Nephron (organoid): ENCODE data around the gene SPSB4.

Source experiments
- H3K27ac Mint-ChIP-seq, 3 experiments: 2 replicates each; pipeline ENCODE4 v1.8.0; 2020; ENCODE audit warnings: mixed read lengths in 3 of 3, mild to moderate bottlenecking in 2 of 3, moderate library complexity in 1 of 3
- H3K27me3 Mint-ChIP-seq: 2 replicates; pipeline ENCODE4 v1.8.0; 2021; ENCODE audit warnings: low read depth, mild to moderate bottlenecking, moderate library complexity, mixed read lengths
- H3K36me3 Mint-ChIP-seq: 2 replicates; pipeline ENCODE4 v1.8.0; 2020; ENCODE audit warnings: low read depth, mixed read lengths
- H3K4me1 Mint-ChIP-seq: 2 replicates; pipeline ENCODE4 v1.8.0; 2020; ENCODE audit warnings: mixed read lengths
- H3K4me3 Mint-ChIP-seq, 3 experiments: 2 replicates each; pipeline ENCODE4 v1.8.0; 2020; ENCODE audit warnings: mild to moderate bottlenecking in 3 of 3, mixed read lengths in 3 of 3, moderate library complexity in 2 of 3
- H3K9me3 Mint-ChIP-seq: 2 replicates; pipeline ENCODE4 v1.8.0; 2020; ENCODE audit warnings: mixed read lengths
- TF ChIP-seq, protein P1 (sequence below), 3 experiments: fragments of 200-600 bp; sonication (generic); IDR thresholded peaks; one replicate each; pipeline ENCODE4 v1.5.0; 2021; ENCODE audit warnings: antibody characterized with exemption in 3 of 3; ENCODE audit not compliant: unreplicated experiment in 3 of 3

Gene SPSB4

DNA sequence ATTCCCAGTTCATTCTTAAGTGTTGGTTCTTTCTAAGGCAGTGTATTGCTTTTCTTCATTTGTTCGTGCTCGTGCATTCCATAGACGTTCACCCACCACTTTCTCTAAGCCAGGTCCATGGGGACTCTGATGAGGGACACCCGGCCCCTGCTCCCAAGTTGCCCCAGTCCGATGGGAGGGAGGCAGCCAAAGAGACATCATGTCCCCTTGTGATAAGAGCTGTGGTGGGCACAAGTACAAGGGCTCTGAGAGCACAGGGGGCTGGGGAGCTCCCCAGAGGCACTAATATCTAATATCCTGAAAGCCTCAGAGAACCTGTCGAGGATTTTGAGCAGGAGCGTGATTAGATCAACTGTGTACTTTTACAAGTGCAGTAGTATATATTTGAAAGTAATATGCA is 6.3 kb downstream of the SPSB4 start:
- peaks cover 56% of the 10 kb centered on the region for H3K4me1 Mint-ChIP-seq
- H3K9me3 Mint-ChIP-seq: no peaks in the 10 kb centered on the region
- H3K4me3 Mint-ChIP-seq: peak overlapping the region in 1 of 3 experiments; percentile 25
- TF ChIP-seq, protein P1, sequence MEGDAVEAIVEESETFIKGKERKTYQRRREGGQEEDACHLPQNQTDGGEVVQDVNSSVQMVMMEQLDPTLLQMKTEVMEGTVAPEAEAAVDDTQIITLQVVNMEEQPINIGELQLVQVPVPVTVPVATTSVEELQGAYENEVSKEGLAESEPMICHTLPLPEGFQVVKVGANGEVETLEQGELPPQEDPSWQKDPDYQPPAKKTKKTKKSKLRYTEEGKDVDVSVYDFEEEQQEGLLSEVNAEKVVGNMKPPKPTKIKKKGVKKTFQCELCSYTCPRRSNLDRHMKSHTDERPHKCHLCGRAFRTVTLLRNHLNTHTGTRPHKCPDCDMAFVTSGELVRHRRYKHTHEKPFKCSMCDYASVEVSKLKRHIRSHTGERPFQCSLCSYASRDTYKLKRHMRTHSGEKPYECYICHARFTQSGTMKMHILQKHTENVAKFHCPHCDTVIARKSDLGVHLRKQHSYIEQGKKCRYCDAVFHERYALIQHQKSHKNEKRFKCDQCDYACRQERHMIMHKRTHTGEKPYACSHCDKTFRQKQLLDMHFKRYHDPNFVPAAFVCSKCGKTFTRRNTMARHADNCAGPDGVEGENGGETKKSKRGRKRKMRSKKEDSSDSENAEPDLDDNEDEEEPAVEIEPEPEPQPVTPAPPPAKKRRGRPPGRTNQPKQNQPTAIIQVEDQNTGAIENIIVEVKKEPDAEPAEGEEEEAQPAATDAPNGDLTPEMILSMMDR (IDR thresholded peaks at IDR 0.05; ENCODE audit: unreplicated experiment in 3 of 3): no peak
- peaks cover 4% of the 10 kb centered on the region for H3K27me3 Mint-ChIP-seq
- peaks cover 4% of the 10 kb centered on the region for H3K36me3 Mint-ChIP-seq
- H3K27ac Mint-ChIP-seq: peak overlapping the region; percentile 74 to 86 (median 85)

DNA sequence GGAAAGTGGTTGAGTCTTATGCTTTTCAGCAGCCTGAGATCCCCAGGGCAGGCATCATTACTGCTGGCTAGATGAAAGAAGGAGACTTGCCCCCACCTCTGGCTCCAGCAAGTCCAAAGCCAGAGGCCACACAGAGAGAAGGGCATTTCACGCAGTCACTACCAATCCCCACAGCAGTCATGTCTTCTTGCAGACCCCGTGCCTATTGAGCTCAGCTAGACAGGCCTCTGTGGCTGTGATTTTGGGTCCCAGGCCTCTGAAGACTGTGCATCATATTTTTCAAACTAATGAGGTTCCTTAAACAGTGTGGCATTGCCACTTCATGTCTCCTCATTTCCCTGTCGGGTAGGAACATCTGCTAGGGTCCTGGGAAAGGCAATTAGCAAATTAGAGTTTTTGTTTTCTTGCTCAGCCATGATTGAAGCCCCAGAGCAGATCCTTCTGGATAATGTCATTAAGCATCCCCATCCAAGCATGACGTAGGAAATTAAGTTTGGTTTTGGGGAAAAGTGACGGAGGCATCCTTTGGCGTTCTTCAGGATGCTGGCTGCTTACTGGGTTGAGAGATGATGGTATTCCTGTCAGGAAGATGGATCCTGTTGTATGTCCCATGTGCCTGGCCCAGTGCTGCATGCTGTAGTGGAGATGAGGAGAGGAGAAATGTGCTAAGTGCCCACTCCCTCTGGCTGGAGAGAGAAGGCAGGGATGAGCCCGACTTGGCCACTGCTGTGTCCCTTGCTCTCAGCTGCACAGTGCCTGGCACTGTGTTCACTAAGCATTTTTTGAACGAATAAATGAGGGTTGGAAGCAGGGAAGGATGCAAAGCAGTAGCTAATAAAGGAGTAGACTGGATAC is 7.0 kb downstream of the SPSB4 start:
- Mint-ChIP-seq H3K9me3 (no peaks in the 10 kb centered on the region), H3K4me1 (peaks cover 60% of the 10 kb centered on the region), H3K36me3 (peaks cover 4% of the 10 kb centered on the region), H3K4me3 (no peak overlapping the region), H3K27me3 (peaks cover 4% of the 10 kb centered on the region), H3K27ac (peak overlapping the region; percentile 74 to 86 (median 85))
- TF ChIP-seq, protein P1 (IDR thresholded peaks at IDR 0.05; ENCODE audit: unreplicated experiment in 3 of 3): no peak

DNA sequence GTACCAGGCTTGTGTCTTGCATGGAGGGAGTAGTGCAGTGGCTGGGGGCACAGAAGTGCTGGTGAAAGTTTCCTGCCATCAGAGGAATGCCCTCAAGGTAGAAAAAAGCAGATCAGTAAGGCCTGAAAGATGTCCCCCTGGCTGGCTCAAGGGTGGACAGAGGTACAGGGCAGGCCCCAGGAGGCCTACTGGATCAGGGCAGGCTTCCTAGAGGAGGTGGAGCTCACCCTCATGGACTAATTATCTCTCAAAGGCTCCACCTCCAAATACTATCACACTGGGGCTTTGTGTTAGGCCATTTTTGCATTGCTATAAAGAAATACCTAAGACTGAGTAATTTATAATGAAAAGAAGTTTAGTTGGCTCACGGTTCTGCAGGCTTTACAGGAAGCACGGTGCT is 7.8 kb downstream of the SPSB4 start:
- peak overlapping the region in 1 of 3 experiments; percentile 85 for H3K27ac Mint-ChIP-seq
- H3K36me3 Mint-ChIP-seq: peaks cover 4% of the 10 kb centered on the region
- H3K27me3 Mint-ChIP-seq: peaks cover 1% of the 10 kb centered on the region
- H3K9me3 Mint-ChIP-seq: no peaks in the 10 kb centered on the region
- no peak overlapping the region for H3K4me3 Mint-ChIP-seq
- TF ChIP-seq, protein P1 (IDR thresholded peaks at IDR 0.05; ENCODE audit: unreplicated experiment in 3 of 3): no peak
- peaks cover 61% of the 10 kb centered on the region for H3K4me1 Mint-ChIP-seq

DNA sequence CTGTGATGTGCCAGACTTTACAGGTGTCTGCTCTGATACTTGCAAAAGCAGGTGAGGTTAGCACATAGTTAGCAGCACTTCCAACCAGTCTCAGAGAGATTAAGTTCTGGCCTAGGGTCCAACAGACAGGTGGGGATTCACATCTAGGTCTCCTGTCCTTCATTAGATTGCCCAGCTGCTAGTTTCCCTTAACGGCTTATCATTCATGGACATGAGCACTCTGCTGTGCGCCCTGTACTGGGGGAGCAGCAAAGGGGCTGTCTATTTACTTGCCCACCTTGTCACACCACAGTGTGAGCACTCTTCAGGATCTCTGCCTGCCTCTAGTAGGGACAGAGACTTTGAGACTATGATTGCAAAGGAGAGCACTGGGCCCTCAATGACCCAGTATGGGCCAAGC is 8.7 kb downstream of the SPSB4 start:
- Mint-ChIP-seq H3K36me3 (peaks cover 4% of the 10 kb centered on the region), H3K27ac (peak overlapping the region in 1 of 3 experiments; percentile 23), H3K9me3 (no peaks in the 10 kb centered on the region), H3K4me1 (peaks cover 64% of the 10 kb centered on the region), H3K4me3 (no peak overlapping the region), H3K27me3 (no peaks in the 10 kb centered on the region)
- TF ChIP-seq, protein P1 (IDR thresholded peaks at IDR 0.05; ENCODE audit: unreplicated experiment in 3 of 3): no peak

DNA sequence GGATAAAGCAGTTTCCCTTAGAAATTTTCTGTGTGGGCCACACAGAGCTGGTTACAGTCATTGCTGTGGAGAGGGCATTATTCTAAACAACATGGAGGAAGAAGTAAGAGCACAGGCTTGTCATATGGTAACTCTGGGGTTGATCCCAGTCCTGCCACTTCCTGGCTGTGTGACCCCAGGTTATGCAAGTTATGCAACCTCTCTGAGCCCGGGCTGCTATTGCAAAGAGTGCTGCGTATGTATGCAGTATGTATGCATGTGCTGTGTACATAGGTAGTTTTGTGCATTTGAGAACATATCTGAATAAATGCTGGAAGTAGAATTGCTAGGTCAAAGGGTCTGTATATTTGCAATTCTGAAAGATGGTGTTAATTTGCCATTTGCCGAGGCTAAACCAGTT is 9.2 kb downstream of the SPSB4 start:
- H3K27me3 Mint-ChIP-seq: no peaks in the 10 kb centered on the region
- H3K4me1 Mint-ChIP-seq: peaks cover 64% of the 10 kb centered on the region
- no peaks in the 10 kb centered on the region for H3K9me3 Mint-ChIP-seq
- H3K4me3 Mint-ChIP-seq: no peak overlapping the region
- TF ChIP-seq, protein P1 (IDR thresholded peaks at IDR 0.05; ENCODE audit: unreplicated experiment in 3 of 3): no peak
- H3K36me3 Mint-ChIP-seq: peaks cover 4% of the 10 kb centered on the region
- no peak overlapping the region for H3K27ac Mint-ChIP-seq

DNA sequence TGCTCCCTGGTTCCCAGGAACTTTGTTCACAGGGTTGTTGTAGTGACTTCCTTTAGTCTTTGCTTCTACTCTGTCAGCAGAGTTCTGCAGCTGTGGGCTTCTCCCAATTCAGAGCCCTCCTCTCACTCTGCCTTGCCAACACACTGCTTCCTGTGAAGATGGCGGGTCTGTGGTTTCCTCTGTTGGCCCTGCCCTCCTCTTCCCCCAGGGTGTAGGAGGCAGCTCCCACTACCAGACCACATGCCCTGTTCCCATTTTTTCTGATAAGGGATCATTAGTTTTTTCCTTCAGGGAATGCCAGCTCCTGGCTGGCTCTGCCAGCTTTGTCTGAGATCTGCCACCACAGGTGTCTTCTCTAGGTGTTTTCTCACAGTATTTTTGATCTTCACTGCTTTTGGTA is 12.7 kb downstream of the SPSB4 start:
- Mint-ChIP-seq H3K9me3 (no peaks in the 10 kb centered on the region), H3K27ac (peak overlapping the region; percentile 85 to 92 (median 89)), H3K36me3 (peaks cover 16% of the 10 kb centered on the region), H3K4me3 (no peak overlapping the region), H3K27me3 (no peaks in the 10 kb centered on the region), H3K4me1 (peaks cover 45% of the 10 kb centered on the region)
- TF ChIP-seq, protein P1 (IDR thresholded peaks at IDR 0.05; ENCODE audit: unreplicated experiment in 3 of 3): no peak
